HepG2 (cell line): Measurements from ENCODE around the gene TENT4B. TPM values are rescaled to one million over a fixed set of nuclear protein-coding genes. Genes with fewer than 3 reads are reported as not detected.
A peak's percentile ranks its signal among the peaks of the same experiment; 100 is the strongest.

Experiments
- ATAC-seq: fragments of 200-7000 bp; cut with Tn5 transposase; 3 replicates; pipeline ENCODE4 v1.9.1; 2020; ENCODE audit warnings: mild to moderate bottlenecking, moderate library complexity
- BruUV-seq: library from RNA; stranded (reverse); fragments of 400-500 nt; replicated peaks from 2 replicates; lab custom pipeline; 2021; lab: Mats Ljungman, UMichigan
- CTCF ChIA-PET: fragments of 300-600 bp; formaldehyde crosslinking; extraction: SDS; loops from one replicate; lab custom pipeline; 2021; ENCODE audit warnings: low total read pairs, inconsistent platforms, low intra/inter-chr PET ratio; lab: Yijun Ruan, JAX
- POLR2A ChIA-PET: fragments of 350-600 bp; sonication (Branson Sonifier 250); formaldehyde crosslinking; loops from one replicate; lab custom pipeline; 2020; ENCODE audit warnings: antibody characterized with exemption, inconsistent platforms; lab: Yijun Ruan, JAX
- DNase-seq: peaks from one replicate; pipeline ENCODE4 v3.0.0-alpha.2; 2015; ENCODE audit warnings: low spot score
- FAIRE-seq: peaks from 3 replicates; lab custom pipeline; 2011; peaks lifted over from hg19 to GRCh38; lab: Jason Lieb, UNC
- H2AFZ ChIP-seq: one replicate; pipeline ENCODE4 v1.6.1; 2011; ENCODE audit warnings: low read length, inconsistent platforms
- H3K27ac ChIP-seq: fragments of 300-600 bp; 3 replicates; pipeline ENCODE4 v1.8.0; 2011; ENCODE audit warnings: mixed run types, mild to moderate bottlenecking, mixed read lengths, low read length, inconsistent platforms; ENCODE audit not compliant: insufficient read depth; ENCODE audit errors: extremely low read length
- H3K27me3 ChIP-seq, 2 experiments: fragments of 200-600 bp in 1 of 2; 2 replicates in 1 of 2; 3 replicates in 1 of 2; pipeline versions ENCODE4 v1.6.0 to v1.8.0; 2011; ENCODE audit warnings: low read length in 2 of 2, mild to moderate bottlenecking in 2 of 2, moderate library complexity in 2 of 2, inconsistent platforms in 1 of 2; ENCODE audit not compliant: insufficient read depth in 2 of 2, control insufficient read depth in 1 of 2
- H3K36me3 ChIP-seq, 2 experiments: fragments of 200-600 bp in 1 of 2; replicated peaks in 1 of 2; 2 replicates in 1 of 2; 3 replicates in 1 of 2; pipeline versions ENCODE4 v1.5.1 to v1.8.0; 2011; ENCODE audit warnings: low read length in 2 of 2, inconsistent platforms in 1 of 2; ENCODE audit not compliant: insufficient read depth in 2 of 2, control insufficient read depth in 1 of 2
- H3K4me1 ChIP-seq: 2 replicates; pipeline ENCODE4 v1.5.1; 2012; ENCODE audit warnings: low read length, inconsistent platforms; ENCODE audit not compliant: insufficient read depth
- H3K4me2 ChIP-seq: 2 replicates; pipeline ENCODE4 v1.6.0; 2011; ENCODE audit warnings: low read depth, low read length, inconsistent platforms
- H3K4me3 ChIP-seq, 3 experiments: fragments of 200-600 bp in 1 of 3; sonication (generic), shearing (Covaris generic) in 1 of 3; replicated peaks in 1 of 3; 2 replicates each; pipeline ENCODE4 v1.5.1; 2011 to 2016; ENCODE audit warnings: low read length in 3 of 3, inconsistent platforms in 2 of 3, low read depth in 2 of 3, mild to moderate bottlenecking in 2 of 3, control low read depth in 1 of 3, mixed read lengths in 1 of 3; ENCODE audit not compliant: insufficient read depth in 1 of 3
- H3K79me2 ChIP-seq: one replicate; pipeline ENCODE4 v1.6.1; 2011; ENCODE audit warnings: low read length, inconsistent platforms; ENCODE audit not compliant: insufficient read depth
- H3K9ac ChIP-seq: 2 replicates; pipeline ENCODE4 v1.6.0; 2011; ENCODE audit warnings: mild to moderate bottlenecking, low read depth, low read length, inconsistent platforms; ENCODE audit not compliant: insufficient read depth
- H3K9me3 ChIP-seq: 2 replicates; pipeline ENCODE4 v1.5.1; 2012; ENCODE audit warnings: mild to moderate bottlenecking, low read length
- H4K20me1 ChIP-seq: 2 replicates; pipeline ENCODE4 v1.6.0; 2011; ENCODE audit warnings: inconsistent platforms, mild to moderate bottlenecking, low read length, moderate library complexity; ENCODE audit not compliant: insufficient read depth
- ELF4 ChIP-seq: sonication (generic); formaldehyde crosslinking; IDR thresholded peaks from 2 replicates; pipeline ENCODE4 v1.5.0; 2020; ENCODE audit warnings: missing genetic modification reagents, mild to moderate bottlenecking, moderate library complexity, borderline replicate concordance
- ETV5 ChIP-seq: IDR thresholded peaks from 2 replicates; pipeline ENCODE4 v1.6.1; 2018; ENCODE audit warnings: missing biosample characterization, missing genetic modification reagents, inconsistent platforms, borderline replicate concordance
- HNF4A ChIP-seq: sonication (generic); formaldehyde crosslinking; IDR thresholded peaks from 2 replicates; pipeline ENCODE4 v1.4.0; 2020; ENCODE audit warnings: missing genetic modification reagents
- NFKB2 ChIP-seq: sonication (generic); formaldehyde crosslinking; IDR thresholded peaks from 2 replicates; pipeline ENCODE4 v1.4.0; 2020; ENCODE audit warnings: missing genetic modification reagents, borderline replicate concordance
- NR2C2 ChIP-seq: sonication (generic); formaldehyde crosslinking; IDR thresholded peaks from 2 replicates; pipeline ENCODE4 v1.4.0; 2020; ENCODE audit warnings: missing genetic modification reagents, mild to moderate bottlenecking, moderate library complexity, borderline replicate concordance
- PAX8 ChIP-seq: sonication (generic); formaldehyde crosslinking; IDR thresholded peaks from 2 replicates; pipeline ENCODE4 v1.8.0; 2022; ENCODE audit warnings: mild to moderate bottlenecking, missing genetic modification reagents, borderline replicate concordance
- PLRG1 ChIP-seq: fragments of 450-650 bp; conservative IDR thresholded peaks from 2 replicates; pipeline ENCODE4 v1.6.1; 2016
- PPARG ChIP-seq: conservative IDR thresholded peaks from 2 replicates; pipeline ENCODE4 v1.6.1; 2016; ENCODE audit warnings: missing biosample characterization, missing genetic modification reagents
- RELA ChIP-seq: sonication (generic); formaldehyde crosslinking; IDR thresholded peaks from 2 replicates; pipeline ENCODE4 v1.4.0; 2020; ENCODE audit warnings: missing genetic modification reagents
- RFXAP ChIP-seq: sonication (generic); formaldehyde crosslinking; IDR thresholded peaks from 2 replicates; pipeline ENCODE4 v1.4.0; 2020; ENCODE audit warnings: missing genetic modification reagents, borderline replicate concordance
- SETDB1 ChIP-seq: sonication (generic); formaldehyde crosslinking; IDR thresholded peaks from 2 replicates; pipeline ENCODE4 v1.5.1; 2020; ENCODE audit warnings: missing genetic modification reagents, mild to moderate bottlenecking, borderline replicate concordance
- YEATS2 ChIP-seq: sonication (generic); formaldehyde crosslinking; IDR thresholded peaks from 2 replicates; pipeline ENCODE4 v1.4.0; 2020; ENCODE audit warnings: missing genetic modification reagents, borderline replicate concordance
- ZNF136 ChIP-seq: sonication (generic); formaldehyde crosslinking; IDR thresholded peaks from 2 replicates; pipeline ENCODE4 v1.8.1; 2022; ENCODE audit warnings: low read depth, mild to moderate bottlenecking, moderate library complexity, missing genetic modification reagents
- ZNF264 ChIP-seq: sonication (generic); formaldehyde crosslinking; IDR thresholded peaks from 2 replicates; pipeline ENCODE4 v1.4.0; 2020; ENCODE audit warnings: missing genetic modification reagents
- ZNF275 ChIP-seq: sonication (generic); formaldehyde crosslinking; IDR thresholded peaks from 2 replicates; pipeline ENCODE4 v1.8.0; 2022; ENCODE audit warnings: missing genetic modification reagents, mild to moderate bottlenecking, inconsistent platforms, borderline replicate concordance
- ZNF552 ChIP-seq: sonication (generic); formaldehyde crosslinking; IDR thresholded peaks from 2 replicates; pipeline ENCODE4 v1.9.0; 2022; ENCODE audit warnings: missing genetic modification reagents, mild to moderate bottlenecking, borderline replicate concordance
- ZNF605 ChIP-seq: sonication (generic); formaldehyde crosslinking; IDR thresholded peaks from 2 replicates; pipeline ENCODE4 v1.8.0; 2022; ENCODE audit warnings: mild to moderate bottlenecking, missing genetic modification reagents
- ZNF607 ChIP-seq: sonication (generic); formaldehyde crosslinking; IDR thresholded peaks from 2 replicates; pipeline ENCODE4 v1.5.1; 2020; ENCODE audit warnings: missing genetic modification reagents, mild to moderate bottlenecking, borderline replicate concordance
- ZNF768 ChIP-seq: sonication (generic); formaldehyde crosslinking; IDR thresholded peaks from 2 replicates; pipeline ENCODE4 v1.4.0; 2020; ENCODE audit warnings: missing genetic modification reagents
- ZNF850 ChIP-seq: sonication (generic); formaldehyde crosslinking; conservative IDR thresholded peaks from 2 replicates; pipeline ENCODE4 v1.9.0; 2021; ENCODE audit warnings: mild to moderate bottlenecking, missing genetic modification reagents
- ZNF891 ChIP-seq: sonication (generic); formaldehyde crosslinking; IDR thresholded peaks from 2 replicates; pipeline ENCODE4 v1.5.0; 2020; ENCODE audit warnings: mild to moderate bottlenecking, missing genetic modification reagents
- WGBS: methylation state at CpG from one replicate; pipeline ENCODE4 v1.1.6; 2017; ENCODE audit warnings: low lambda C conversion rate; 5-methylcytosine and 5-hydroxymethylcytosine counted together
- in situ Hi-C: cut with HindIII; loops from 2 replicates; pipeline ENCODE4 v1.10.0; 2017; ENCODE audit warnings: low pct_unique_long_range_greater_than_20kb; ENCODE audit not compliant: extremely low pct_ligation_motif_present
- intact Hi-C: fragments of 100-400 bp; cut with micrococcal nuclease; formaldehyde crosslinking; loops from one replicate; pipeline ENCODE4 v1.10.0; 2022; ENCODE audit not compliant: unreplicated experiment
- polyA plus RNA-seq, 8 experiments: library from polyadenylated mRNA; depleted of rRNA in 3 of 8; stranded (reverse) in 7 of 8; unstranded in 1 of 8; fragments of >200 nt; fragmentation: Illumina TruSeq in 4 of 8; extraction: Trizol in 4 of 8; gene quantifications; 2 replicates each; pipeline versions ENCODE4 v1.2.1 to v1.2.3, GENCODE V29; 2011 to 2016; ENCODE audit warnings: low read depth in 4 of 8, missing spikeins in 1 of 8, mixed read lengths in 1 of 8; ENCODE audit not compliant: insufficient read depth in 1 of 8
- total RNA-seq, 5 experiments: library from RNA; depleted of rRNA; stranded (reverse); fragments of >200 nt; fragmentation: Illumina TruSeq; extraction: Trizol; gene quantifications; 2 replicates each; pipeline ENCODE4 v1.2.3, GENCODE V29; 2016; ENCODE audit warnings: low read depth in 1 of 5

TENT4B gene
- total and polyA plus RNA-seq, 2 of the 13 experiments (the other 11 are each of a cell fraction or from before 2014, with no cell fraction given), result 15.0 to 32.8 TPM

- no peak overlapping the region for H3K4me2 ChIP-seq
- H4K20me1 ChIP-seq, result no peaks in the 10 kb centered on the region
- TF ChIP-seq ETV5 (no peak), PLRG1 (no peak), RFXAP (CRISPR knock-in tag) (no peak), ZNF768 (CRISPR knock-in tag) (no peak), ZNF605 (CRISPR knock-in tag) (no peak), ZNF891 (no peak), ZNF607 (CRISPR knock-in tag) (no peak), ELF4 (CRISPR knock-in tag) (no peak), SETDB1 (CRISPR knock-in tag) (no peak)
- intact Hi-C loops (no loop called here), in situ Hi-C loops (loop anchor here (5.0 to 10.0 kb wide), 2 partner anchors 35 to 397 kb away; no protein-coding TSS in a partner anchor)
- no peak overlapping the region for H2AFZ ChIP-seq
- BruUV-seq, result no TSS peak
- ChIA-PET POLR2A (no interaction called here), CTCF (no interaction called here)
- H3K27ac ChIP-seq, result no peak overlapping the region
- no peaks in the 10 kb centered on the region for H3K36me3 ChIP-seq
- H3K4me1 ChIP-seq, result peaks cover 65% of the 10 kb centered on the region
- H3K9ac ChIP-seq, result no peak overlapping the region
- 66% methylated on average over 3 of the region's 3 CpGs for whole genome bisulfite sequencing
- ATAC-seq (no peak), FAIRE-seq (no peak), DNase-seq (no peak)
- H3K9me3 ChIP-seq, result no peaks in the 10 kb centered on the region
- H3K4me3 ChIP-seq, result no peak overlapping the region
- peaks cover 0 to 11% of the 10 kb centered on the region in 2 experiments; a peak in 3 of 5 replicates for H3K27me3 ChIP-seq
- H3K79me2 ChIP-seq, result no peaks in the 10 kb centered on the region
Measured at GRCh38 chr16:50267651-50268050, 114.5 kb downstream of the TENT4B start.

- CTCF ChIA-PET, result no interaction called here
- intact Hi-C loops (no loop called here), in situ Hi-C loops (loop anchor here (5.0 to 10.0 kb wide), 2 partner anchors 34 to 396 kb away; no protein-coding TSS in a partner anchor)
- no peak overlapping the region for H3K4me2 ChIP-seq
- H3K4me1 ChIP-seq, result peaks cover 58% of the 10 kb centered on the region
- no peak overlapping the region for H3K27ac ChIP-seq
- ATAC-seq (no peak; the same call in 2 of the 3 replicates), DNase-seq (peak; percentile 47), FAIRE-seq (no peak)
- no peaks in the 10 kb centered on the region for H3K36me3 ChIP-seq
- BruUV-seq, result no TSS peak
- no peak overlapping the region for H2AFZ ChIP-seq
- H3K9me3 ChIP-seq, result no peaks in the 10 kb centered on the region
- POLR2A ChIA-PET, result no interaction called here
- H4K20me1 ChIP-seq, result no peaks in the 10 kb centered on the region
- H3K27me3 ChIP-seq, result peaks cover 0 to 8% of the 10 kb centered on the region in 2 experiments; a peak in 1 of 5 replicates
- no peak overlapping the region for H3K4me3 ChIP-seq
- no peak overlapping the region for H3K9ac ChIP-seq
- WGBS, result 9% methylated on average over 5 of the region's 5 CpGs
- no peaks in the 10 kb centered on the region for H3K79me2 ChIP-seq
- no peak for TF ChIP-seq ZNF264 (CRISPR knock-in tag)
- no peak for TF ChIP-seq PPARG
- TF ChIP-seq YEATS2 (CRISPR knock-in tag), result no peak
- no peak for TF ChIP-seq NR2C2 (CRISPR knock-in tag)
- TF ChIP-seq NFKB2 (CRISPR knock-in tag), result no peak
- no peak for TF ChIP-seq ZNF552 (CRISPR knock-in tag)
- TF ChIP-seq PAX8 (CRISPR knock-in tag), result no peak
- TF ChIP-seq ZNF136, result no peak
- no peak for TF ChIP-seq ZNF275 (CRISPR knock-in tag)
- TF ChIP-seq HNF4A (CRISPR knock-in tag), result peak; percentile 25
- TF ChIP-seq ZNF850 (CRISPR knock-in tag), result no peak
- TF ChIP-seq RELA (CRISPR knock-in tag), result no peak
Measured at GRCh38 chr16:50268352-50268751, 115.2 kb downstream of the TENT4B start.
